NT2/D1 (cell line): ENCODE results near the gene ERMN.
A peak's percentile ranks its signal among the peaks of the same experiment; 100 is the strongest.
"Not testable (repeated sequence)": the region's sequence is repeated elsewhere in the genome, so short reads cannot be mapped to it uniquely, and the experiment has no call there.

Experiments used
- DNase-seq: peaks from one replicate; pipeline ENCODE4 v3.0.0-alpha.2; 2011; ENCODE audit warnings: low read depth, low spot score
- H3K27me3 ChIP-seq: 2 replicates; pipeline ENCODE4 v1.6.0; 2011; ENCODE audit warnings: mild to moderate bottlenecking; ENCODE audit not compliant: insufficient read length, insufficient read depth
- H3K36me3 ChIP-seq: 2 replicates; pipeline ENCODE4 v1.6.1; 2011; ENCODE audit warnings: mild to moderate bottlenecking, low read length, mixed read lengths; ENCODE audit not compliant: insufficient read depth, insufficient read length
- H3K4me1 ChIP-seq: 2 replicates; pipeline ENCODE4 v1.5.1; 2011; ENCODE audit not compliant: insufficient read depth, insufficient read length
- H3K4me3 ChIP-seq: 2 replicates; pipeline ENCODE4 v1.5.1; 2011; ENCODE audit warnings: low read depth; ENCODE audit not compliant: insufficient read length
- H3K9ac ChIP-seq: 2 replicates; pipeline ENCODE4 v1.6.0; 2011; ENCODE audit warnings: low read depth; ENCODE audit not compliant: insufficient read length
- H3K9me3 ChIP-seq: 2 replicates; pipeline ENCODE4 v1.5.1; 2011; ENCODE audit warnings: mild to moderate bottlenecking, low read length; ENCODE audit not compliant: insufficient read depth
- SUZ12 ChIP-seq: IDR thresholded peaks from 2 replicates; pipeline ENCODE4 v1.6.1; 2011; ENCODE audit not compliant: insufficient read length, insufficient read depth; ENCODE audit errors: extremely low read depth
- YY1 ChIP-seq: IDR thresholded peaks from 2 replicates; pipeline ENCODE4 v1.6.1; 2011; ENCODE audit not compliant: insufficient read length, insufficient read depth
- ZNF274 ChIP-seq: IDR thresholded peaks from 2 replicates; pipeline ENCODE4 v1.6.1; 2011; ENCODE audit warnings: mild to moderate bottlenecking, low read depth, low read length

ERMN gene

GRCh38 chr2:157361526-157361925, 35.9 kb upstream of the ERMN start:
- no peak overlapping the region for H3K4me3 ChIP-seq

DNA sequence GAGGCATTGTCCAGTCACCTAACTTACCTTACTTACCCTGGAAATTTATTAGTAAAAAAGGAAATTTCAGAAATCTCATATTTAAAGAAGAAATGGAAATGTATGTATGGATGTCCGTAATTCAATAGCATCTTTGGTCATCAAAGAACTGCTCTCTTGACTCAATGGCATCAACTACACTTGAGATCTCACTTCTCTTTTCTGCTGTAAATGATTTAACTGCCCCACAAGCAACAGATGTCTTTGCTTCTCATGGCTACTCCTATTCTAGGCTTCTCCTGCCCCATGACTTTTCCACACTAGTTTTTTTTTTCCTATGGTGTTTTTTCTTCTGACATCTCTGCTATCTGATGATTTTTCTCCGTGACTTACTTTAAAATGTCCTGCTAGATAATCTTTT, 34.0 kb upstream of the ERMN start:
- no peak for DNase-seq
- Histone ChIP-seq H3K4me3 (no peak overlapping the region), H3K36me3 (no peaks in the 10 kb centered on the region), H3K9ac (no peak overlapping the region), H3K9me3 (peaks cover 18% of the 10 kb centered on the region), H3K27me3 (no peaks in the 10 kb centered on the region), H3K4me1 (no peaks in the 10 kb centered on the region)
- TF ChIP-seq YY1 (no peak), SUZ12 (no peak), ZNF274 (no peak)

More at GRCh38 chr2:157361526-157361925, 35.9 kb upstream of the ERMN start:
- DNase-seq, result no peak
- no peaks in the 10 kb centered on the region for H3K27me3 ChIP-seq
- H3K9ac ChIP-seq, result no peak overlapping the region
- H3K36me3 ChIP-seq, result no peaks in the 10 kb centered on the region
- TF ChIP-seq YY1, result no peak
- no peak for TF ChIP-seq SUZ12
- H3K4me1 ChIP-seq, result no peaks in the 10 kb centered on the region
- peaks cover 18% of the 10 kb centered on the region for H3K9me3 ChIP-seq

DNA sequence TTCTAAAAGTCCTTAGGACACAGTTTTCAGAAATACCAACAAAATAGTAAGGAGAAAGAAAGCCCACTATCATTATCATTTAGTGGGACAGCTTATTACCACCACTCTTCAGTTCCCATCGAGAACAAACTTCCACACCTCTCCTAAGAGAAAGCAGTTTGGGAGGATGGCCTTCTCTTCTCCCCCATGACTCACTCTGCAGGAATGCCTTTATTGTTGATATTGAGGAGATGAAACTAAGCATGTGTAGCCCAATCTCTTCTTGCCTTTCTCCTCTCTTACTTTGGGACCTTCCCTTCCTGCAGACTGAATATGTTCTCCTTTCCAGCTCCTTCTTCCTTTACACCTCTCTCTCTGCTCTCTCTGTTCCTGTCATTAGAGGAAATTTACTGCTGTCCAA, 30.0 kb upstream of the ERMN start:
- Histone ChIP-seq H3K27me3 (no peaks in the 10 kb centered on the region), H3K4me1 (no peaks in the 10 kb centered on the region), H3K9me3 (no peaks in the 10 kb centered on the region), H3K9ac (no peak overlapping the region), H3K36me3 (no peaks in the 10 kb centered on the region), H3K4me3 (no peak overlapping the region)
- DNase-seq, result peak; percentile 27
- TF ChIP-seq ZNF274 (no peak), YY1 (no peak), SUZ12 (no peak)

GRCh38 chr2:157349949-157350515, 24.4 kb upstream of the ERMN start:
- Histone ChIP-seq H3K4me1 (no peaks in the 10 kb centered on the region), H3K36me3 (no peaks in the 10 kb centered on the region), H3K4me3 (no peak overlapping the region), H3K9ac (no peak overlapping the region), H3K9me3 (peaks cover 7% of the 10 kb centered on the region), H3K27me3 (no peaks in the 10 kb centered on the region)
- DNase-seq, result no peak
- no peak for TF ChIP-seq SUZ12
- no peak for TF ChIP-seq YY1
- no peak for TF ChIP-seq ZNF274

DNA sequence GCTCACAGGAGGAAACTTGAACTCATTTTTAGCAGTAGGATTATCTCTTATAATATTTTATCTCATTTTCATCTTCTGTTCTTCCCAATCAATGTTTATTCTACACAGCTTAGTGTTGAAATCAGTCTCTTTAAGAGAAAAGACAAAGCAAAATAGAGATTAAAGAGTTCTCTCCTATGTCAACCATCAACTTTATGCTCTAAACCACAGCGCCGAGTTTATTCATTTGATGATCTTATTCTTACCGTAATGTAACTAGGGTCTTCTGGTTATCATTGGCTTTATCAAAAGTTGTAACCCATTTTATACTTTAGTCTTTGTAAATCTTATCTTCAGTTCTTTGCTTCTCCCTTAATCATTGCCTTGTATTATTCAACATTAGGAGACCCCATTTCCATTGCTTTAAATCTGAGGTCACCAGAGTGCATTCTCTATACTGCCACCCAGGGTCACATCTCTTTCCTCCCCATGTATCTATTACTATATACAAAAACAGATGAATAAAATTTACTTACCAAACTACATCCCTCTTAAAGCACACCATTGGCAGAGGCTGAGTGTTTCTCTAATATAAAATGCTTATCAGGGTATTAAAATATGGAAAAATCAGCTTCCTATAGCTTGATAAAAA, 22.8 kb upstream of the ERMN start:
- DNase-seq, result no peak
- no peaks in the 10 kb centered on the region for H3K4me1 ChIP-seq
- peaks cover 23% of the 10 kb centered on the region for H3K9me3 ChIP-seq
- H3K4me3 ChIP-seq, result no peak overlapping the region
- no peak overlapping the region for H3K9ac ChIP-seq
- no peaks in the 10 kb centered on the region for H3K36me3 ChIP-seq
- TF ChIP-seq YY1, result no peak
- TF ChIP-seq SUZ12, result no peak
- TF ChIP-seq ZNF274, result no peak
- H3K27me3 ChIP-seq, result no peaks in the 10 kb centered on the region

- TF ChIP-seq SUZ12 (no peak), ZNF274 (no peak), YY1 (no peak)
- peaks cover 47% of the 10 kb centered on the region for H3K9me3 ChIP-seq
- no peak overlapping the region for H3K9ac ChIP-seq
- peak; percentile 74 for DNase-seq
- no peaks in the 10 kb centered on the region for H3K4me1 ChIP-seq
- no peaks in the 10 kb centered on the region for H3K36me3 ChIP-seq
- H3K4me3 ChIP-seq, result no peak overlapping the region
- no peaks in the 10 kb centered on the region for H3K27me3 ChIP-seq
Measured at GRCh38 chr2:157345647-157346389, 20.2 kb upstream of the ERMN start.

GRCh38 chr2:157341381-157341780, 15.8 kb upstream of the ERMN start:
- H3K36me3 ChIP-seq, H3K9ac ChIP-seq, H3K27me3 ChIP-seq, H3K4me3 ChIP-seq, H3K4me1 ChIP-seq, DNase-seq: not testable (repeated sequence)
- peaks cover 51% of the 10 kb centered on the region for H3K9me3 ChIP-seq
